ENCODE results near the gene PRSS33. TPM values are rescaled to one million over a fixed set of nuclear protein-coding genes. Genes with fewer than 3 reads are reported as not detected.

PRSS33 gene
- total and polyA plus RNA-seq, 9 of the 15 experiments (the other 6 are each of a cell fraction or from before 2014, with no cell fraction given), result not detected

DNA sequence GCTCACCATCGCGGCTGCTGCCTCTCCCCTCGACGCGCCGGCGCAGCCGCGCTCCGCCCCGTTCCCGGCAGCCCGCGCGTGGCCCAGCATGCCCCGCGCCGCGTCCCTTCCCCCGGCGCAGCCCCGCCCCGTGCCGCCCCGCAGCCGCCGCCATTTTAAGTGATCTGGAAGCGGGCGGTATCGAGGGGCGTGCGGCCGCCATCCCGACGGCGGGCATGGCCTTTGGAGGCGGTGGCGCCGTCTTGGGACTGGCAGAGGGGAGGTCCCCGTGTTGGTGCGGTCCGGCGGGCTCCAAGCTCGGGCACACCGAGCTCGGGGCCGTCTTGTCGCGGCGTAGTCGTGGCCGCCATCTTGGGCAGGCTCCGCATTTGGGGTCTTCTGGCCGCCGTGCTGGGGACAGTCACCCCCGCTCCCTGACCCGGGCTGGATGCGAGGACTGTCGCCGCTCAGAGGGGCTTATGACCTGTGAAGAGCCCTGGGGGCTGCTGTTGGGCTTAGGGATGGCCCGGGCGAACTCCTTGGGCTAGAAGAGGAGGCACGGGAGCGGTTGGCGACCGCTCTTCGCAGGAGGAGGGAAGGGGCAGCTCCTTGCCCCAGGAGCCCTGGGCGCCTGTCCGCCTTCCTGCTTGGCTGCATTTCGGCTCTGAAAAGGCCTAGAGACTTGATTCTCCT lies 10.0 kb downstream of the PRSS33 start, which contains the start of gene ELOB (continued):
- TF ChIP-seq, protein P1, sequence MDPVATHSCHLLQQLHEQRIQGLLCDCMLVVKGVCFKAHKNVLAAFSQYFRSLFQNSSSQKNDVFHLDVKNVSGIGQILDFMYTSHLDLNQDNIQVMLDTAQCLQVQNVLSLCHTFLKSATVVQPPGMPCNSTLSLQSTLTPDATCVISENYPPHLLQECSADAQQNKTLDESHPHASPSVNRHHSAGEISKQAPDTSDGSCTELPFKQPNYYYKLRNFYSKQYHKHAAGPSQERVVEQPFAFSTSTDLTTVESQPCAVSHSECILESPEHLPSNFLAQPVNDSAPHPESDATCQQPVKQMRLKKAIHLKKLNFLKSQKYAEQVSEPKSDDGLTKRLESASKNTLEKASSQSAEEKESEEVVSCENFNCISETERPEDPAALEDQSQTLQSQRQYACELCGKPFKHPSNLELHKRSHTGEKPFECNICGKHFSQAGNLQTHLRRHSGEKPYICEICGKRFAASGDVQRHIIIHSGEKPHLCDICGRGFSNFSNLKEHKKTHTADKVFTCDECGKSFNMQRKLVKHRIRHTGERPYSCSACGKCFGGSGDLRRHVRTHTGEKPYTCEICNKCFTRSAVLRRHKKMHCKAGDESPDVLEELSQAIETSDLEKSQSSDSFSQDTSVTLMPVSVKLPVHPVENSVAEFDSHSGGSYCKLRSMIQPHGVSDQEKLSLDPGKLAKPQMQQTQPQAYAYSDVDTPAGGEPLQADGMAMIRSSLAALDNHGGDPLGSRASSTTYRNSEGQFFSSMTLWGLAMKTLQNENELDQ (CRISPR knock-in tag; IDR thresholded peaks at IDR 0.05; ENCODE audit: borderline replicate concordance), result peak; percentile 54; the same call in 1 of the 2 replicates
- TF ChIP-seq ZC3H11A (IDR thresholded peaks at IDR 0.05; ENCODE audit: low read depth, low read length), result 0 out of 2 replicates have a peak, but pooled peaks have one; percentile 24
- TF ChIP-seq KLF1 (tag; IDR thresholded peaks at IDR 0.05), result 0 out of 2 replicates have a peak, but pooled peaks have one; percentile 45
- TF ChIP-seq, protein P2, sequence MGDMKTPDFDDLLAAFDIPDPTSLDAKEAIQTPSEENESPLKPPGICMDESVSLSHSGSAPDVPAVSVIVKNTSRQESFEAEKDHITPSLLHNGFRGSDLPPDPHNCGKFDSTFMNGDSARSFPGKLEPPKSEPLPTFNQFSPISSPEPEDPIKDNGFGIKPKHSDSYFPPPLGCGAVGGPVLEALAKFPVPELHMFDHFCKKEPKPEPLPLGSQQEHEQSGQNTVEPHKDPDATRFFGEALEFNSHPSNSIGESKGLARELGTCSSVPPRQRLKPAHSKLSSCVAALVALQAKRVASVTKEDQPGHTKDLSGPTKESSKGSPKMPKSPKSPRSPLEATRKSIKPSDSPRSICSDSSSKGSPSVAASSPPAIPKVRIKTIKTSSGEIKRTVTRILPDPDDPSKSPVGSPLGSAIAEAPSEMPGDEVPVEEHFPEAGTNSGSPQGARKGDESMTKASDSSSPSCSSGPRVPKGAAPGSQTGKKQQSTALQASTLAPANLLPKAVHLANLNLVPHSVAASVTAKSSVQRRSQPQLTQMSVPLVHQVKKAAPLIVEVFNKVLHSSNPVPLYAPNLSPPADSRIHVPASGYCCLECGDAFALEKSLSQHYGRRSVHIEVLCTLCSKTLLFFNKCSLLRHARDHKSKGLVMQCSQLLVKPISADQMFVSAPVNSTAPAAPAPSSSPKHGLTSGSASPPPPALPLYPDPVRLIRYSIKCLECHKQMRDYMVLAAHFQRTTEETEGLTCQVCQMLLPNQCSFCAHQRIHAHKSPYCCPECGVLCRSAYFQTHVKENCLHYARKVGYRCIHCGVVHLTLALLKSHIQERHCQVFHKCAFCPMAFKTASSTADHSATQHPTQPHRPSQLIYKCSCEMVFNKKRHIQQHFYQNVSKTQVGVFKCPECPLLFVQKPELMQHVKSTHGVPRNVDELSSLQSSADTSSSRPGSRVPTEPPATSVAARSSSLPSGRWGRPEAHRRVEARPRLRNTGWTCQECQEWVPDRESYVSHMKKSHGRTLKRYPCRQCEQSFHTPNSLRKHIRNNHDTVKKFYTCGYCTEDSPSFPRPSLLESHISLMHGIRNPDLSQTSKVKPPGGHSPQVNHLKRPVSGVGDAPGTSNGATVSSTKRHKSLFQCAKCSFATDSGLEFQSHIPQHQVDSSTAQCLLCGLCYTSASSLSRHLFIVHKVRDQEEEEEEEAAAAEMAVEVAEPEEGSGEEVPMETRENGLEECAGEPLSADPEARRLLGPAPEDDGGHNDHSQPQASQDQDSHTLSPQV (IDR thresholded peaks at IDR 0.05), result peak; percentile 43
- TF ChIP-seq, protein P3, sequence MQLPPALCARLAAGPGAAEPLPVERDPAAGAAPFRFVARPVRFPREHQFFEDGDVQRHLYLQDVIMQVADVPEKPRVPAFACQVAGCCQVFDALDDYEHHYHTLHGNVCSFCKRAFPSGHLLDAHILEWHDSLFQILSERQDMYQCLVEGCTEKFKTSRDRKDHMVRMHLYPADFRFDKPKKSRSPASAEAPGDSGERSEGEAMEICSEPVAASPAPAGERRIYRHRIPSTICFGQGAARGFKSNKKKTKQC (CRISPR knock-in tag; IDR thresholded peaks at IDR 0.05), result no peak; the same call in 1 of the 2 replicates
- TF ChIP-seq, protein P4, sequence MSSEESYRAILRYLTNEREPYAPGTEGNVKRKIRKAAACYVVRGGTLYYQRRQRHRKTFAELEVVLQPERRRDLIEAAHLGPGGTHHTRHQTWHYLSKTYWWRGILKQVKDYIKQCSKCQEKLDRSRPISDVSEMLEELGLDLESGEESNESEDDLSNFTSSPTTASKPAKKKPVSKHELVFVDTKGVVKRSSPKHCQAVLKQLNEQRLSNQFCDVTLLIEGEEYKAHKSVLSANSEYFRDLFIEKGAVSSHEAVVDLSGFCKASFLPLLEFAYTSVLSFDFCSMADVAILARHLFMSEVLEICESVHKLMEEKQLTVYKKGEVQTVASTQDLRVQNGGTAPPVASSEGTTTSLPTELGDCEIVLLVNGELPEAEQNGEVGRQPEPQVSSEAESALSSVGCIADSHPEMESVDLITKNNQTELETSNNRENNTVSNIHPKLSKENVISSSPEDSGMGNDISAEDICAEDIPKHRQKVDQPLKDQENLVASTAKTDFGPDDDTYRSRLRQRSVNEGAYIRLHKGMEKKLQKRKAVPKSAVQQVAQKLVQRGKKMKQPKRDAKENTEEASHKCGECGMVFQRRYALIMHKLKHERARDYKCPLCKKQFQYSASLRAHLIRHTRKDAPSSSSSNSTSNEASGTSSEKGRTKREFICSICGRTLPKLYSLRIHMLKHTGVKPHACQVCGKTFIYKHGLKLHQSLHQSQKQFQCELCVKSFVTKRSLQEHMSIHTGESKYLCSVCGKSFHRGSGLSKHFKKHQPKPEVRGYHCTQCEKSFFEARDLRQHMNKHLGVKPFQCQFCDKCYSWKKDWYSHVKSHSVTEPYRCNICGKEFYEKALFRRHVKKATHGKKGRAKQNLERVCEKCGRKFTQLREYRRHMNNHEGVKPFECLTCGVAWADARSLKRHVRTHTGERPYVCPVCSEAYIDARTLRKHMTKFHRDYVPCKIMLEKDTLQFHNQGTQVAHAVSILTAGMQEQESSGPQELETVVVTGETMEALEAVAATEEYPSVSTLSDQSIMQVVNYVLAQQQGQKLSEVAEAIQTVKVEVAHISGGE (CRISPR knock-in tag; IDR thresholded peaks at IDR 0.05), result peak in 1 of 3 experiments; percentile 77; a peak in 2 of 6 replicates
- TF ChIP-seq, protein P5, sequence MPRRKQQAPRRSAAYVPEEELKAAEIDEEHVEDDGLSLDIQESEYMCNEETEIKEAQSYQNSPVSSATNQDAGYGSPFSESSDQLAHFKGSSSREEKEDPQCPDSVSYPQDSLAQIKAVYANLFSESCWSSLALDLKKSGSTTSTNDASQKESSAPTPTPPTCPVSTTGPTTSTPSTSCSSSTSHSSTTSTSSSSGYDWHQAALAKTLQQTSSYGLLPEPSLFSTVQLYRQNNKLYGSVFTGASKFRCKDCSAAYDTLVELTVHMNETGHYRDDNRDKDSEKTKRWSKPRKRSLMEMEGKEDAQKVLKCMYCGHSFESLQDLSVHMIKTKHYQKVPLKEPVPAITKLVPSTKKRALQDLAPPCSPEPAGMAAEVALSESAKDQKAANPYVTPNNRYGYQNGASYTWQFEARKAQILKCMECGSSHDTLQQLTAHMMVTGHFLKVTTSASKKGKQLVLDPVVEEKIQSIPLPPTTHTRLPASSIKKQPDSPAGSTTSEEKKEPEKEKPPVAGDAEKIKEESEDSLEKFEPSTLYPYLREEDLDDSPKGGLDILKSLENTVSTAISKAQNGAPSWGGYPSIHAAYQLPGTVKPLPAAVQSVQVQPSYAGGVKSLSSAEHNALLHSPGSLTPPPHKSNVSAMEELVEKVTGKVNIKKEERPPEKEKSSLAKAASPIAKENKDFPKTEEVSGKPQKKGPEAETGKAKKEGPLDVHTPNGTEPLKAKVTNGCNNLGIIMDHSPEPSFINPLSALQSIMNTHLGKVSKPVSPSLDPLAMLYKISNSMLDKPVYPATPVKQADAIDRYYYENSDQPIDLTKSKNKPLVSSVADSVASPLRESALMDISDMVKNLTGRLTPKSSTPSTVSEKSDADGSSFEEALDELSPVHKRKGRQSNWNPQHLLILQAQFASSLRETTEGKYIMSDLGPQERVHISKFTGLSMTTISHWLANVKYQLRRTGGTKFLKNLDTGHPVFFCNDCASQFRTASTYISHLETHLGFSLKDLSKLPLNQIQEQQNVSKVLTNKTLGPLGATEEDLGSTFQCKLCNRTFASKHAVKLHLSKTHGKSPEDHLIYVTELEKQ (CRISPR knock-in tag; IDR thresholded peaks at IDR 0.05), result no peak
- TF ChIP-seq BRD9 (IDR thresholded peaks at IDR 0.05; ENCODE audit: low read depth, partially characterized antibody), result peak; percentile 78
- no peak for TF ChIP-seq SOX6 (IDR thresholded peaks at IDR 0.05)

Data from K562 (cell line).